ENCODE results near the gene GALNT5.
"Not testable (repeated sequence)": the region's sequence is repeated elsewhere in the genome, so short reads cannot be mapped to it uniquely, and the experiment has no call there.

The GALNT5 gene

DNA sequence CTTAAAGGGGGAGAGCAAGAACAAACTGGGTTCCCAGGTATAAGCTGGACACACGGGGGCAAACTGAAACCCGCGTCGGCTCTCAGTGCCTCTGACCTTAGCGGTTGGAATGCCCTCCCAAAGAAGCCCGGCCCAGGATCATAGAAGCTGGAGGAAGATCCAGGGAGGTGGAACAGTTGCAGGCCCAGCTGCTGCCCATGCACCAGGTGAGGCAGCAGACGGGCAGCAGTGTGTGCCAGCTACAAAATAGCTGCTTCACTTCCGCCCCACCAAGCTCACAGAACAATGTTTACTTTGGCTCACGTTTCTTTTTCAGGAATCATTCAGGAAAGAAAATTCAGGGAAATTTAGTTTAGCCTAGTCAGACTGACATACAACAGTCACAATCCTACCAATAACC is 72.0 kb downstream of the GALNT5 start:
- no peak for DNase-seq

DNA sequence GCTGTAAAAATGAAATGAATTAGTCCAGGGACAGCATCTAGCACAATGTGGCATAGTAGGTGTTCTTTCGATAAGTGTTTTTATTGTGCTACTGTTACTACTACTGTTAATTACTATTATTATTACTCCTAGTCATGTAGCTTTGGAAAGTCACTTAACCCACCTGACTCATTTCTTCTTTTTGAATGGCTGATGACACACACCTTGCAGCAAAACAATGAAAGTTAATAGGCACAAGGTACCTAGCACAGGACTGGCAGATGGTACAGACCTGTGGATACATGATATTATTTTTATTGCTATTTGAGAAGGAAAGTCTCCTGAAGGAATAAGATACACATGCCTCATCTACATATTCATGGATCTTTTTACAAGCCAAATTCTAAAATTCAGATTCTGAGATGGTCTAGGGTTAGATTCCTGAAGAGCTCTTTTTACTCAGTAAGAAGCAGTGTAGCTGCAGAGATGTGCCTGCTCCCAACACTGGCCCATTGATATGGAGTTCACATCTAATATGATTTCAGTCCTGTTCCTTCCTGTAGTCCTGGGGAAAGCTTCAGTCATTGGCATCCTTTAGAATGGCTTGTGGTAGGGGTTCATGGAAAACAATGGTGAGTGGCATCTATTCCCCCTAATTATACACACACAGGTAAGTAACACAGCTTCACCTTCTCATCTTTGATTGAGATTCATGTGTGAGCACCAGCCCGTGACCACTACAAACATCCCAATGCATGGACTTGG is 76.0 kb downstream of the GALNT5 start:
- DNase-seq = no peak

DNA sequence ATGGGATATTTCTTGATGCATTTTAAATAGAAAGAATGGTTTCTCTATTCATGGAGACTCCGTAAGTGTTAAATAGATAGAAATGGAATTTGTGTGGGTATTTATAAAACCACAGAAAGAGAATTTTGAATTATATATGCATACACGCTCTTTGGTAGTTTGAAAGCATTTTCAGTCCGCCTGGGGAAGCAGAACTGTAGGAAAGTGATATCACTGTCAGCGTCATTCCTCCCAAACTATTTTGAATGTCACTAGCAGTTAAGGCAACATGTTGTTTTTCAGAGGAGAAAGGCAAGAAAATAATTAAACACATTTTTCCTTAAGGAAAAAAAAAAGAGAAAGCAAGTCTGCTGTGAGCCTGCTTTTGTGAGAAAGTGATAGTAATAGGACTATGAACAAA is 76.8 kb downstream of the GALNT5 start:
- no peak for DNase-seq

DNA sequence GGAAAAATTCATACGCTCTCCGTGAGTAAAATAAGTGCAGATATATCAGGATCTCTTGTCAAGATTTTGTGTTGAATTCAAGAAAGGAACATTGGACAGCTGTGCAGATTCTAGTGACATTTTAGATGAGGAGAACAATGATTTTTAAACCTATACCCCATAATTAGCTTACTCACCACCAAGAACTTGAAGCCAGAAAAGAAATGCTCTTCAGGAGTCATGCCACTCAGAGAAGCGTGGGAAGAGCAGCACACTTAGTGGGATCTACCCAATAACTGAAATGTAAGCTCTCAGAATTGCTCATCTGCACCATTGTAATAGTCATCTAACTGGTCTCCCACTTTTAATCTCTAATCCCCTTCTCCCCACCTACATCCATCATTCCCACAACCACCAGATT is 77.3 kb downstream of the GALNT5 start:
- no peak for DNase-seq

DNA sequence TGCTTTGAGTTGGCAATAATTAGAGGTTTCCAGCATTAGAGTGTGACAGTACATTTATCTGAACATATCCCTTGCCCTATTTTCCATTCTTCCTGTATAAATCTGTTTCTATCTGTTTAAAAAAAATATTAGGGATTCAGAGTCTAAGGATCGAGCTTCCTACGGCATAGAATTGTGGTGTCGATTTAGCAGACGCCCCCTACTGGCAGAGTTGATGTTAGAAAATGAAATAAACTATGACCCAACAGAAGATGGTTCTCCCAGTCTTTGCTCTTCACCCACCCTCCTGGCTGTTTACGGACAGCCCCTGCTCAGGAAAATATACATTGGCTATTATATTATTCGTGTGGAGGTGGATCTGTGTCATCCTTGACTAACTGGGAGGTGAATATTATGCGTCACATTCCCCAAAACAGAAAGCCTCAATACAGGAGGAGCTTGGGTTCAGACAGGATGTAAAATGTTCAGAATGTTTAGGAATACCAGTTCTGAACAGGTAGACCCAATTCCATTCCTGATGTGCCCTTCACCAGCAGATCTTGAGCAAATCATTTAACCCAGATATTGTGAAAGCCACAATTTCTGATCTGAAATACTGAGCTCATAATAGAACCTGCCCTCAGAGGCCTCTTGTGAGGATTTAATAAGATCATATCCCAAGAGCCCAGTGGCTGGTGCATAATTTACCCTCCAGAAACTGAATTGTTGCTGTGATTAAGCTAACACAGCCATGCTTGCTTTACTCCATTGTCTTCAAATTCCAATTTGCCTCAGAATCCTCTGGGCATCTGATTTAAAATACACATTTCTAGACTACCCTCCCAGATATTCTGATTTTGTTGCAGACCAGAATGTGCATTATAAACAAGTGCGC is 78.9 kb downstream of the GALNT5 start:
- peak; percentile 24 for DNase-seq

DNA sequence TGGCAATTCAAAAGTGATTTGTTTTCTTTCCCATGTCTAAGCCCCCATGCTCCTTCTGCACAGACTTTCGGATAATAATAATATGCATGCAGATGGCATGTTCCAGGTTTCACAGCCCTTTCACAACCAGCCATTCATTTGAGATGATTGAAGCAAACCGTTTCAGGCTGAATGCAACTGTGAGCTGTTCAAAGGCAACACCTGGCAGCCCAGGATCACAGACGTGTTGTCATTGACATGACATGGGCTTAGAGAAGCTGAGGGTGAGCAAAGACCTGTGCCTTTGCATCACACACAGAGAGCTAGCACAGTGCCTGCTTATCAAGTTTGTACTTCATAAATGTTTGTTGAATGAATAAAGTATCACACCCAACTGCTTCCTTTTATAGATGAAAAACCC is 80.5 kb downstream of the GALNT5 start:
- no peak for DNase-seq

DNA sequence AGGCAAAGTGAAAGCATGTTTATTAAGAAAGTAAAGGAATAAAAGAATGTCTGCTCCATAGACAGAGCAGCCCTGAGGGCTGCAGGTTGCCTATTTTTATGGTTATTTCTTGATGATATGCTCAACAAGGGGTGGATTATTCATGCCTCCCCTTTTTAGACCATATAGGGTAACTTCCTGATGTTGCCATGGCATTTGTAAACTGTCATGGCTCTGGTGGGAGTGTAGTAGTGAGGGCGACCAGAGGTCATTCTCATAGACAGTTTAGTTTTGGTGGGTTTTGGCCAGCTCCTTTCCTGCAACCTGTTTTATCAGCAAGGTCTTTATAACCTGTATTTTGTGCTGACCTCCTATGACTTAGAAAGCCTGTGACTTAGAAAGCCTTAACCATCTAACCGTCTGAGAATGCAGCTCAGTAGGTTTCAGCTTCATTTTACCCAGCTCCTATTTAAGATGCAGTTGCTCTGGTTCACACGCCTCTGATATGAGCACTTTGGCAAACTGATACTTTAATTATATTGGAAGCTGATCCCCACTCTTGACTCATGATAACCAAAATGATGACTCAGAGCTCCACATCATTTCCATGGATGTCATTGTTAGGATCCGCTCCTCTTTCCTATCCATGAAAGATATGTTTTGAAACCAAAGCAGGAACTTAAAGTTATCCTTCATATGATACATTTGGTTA is 82.6 kb downstream of the GALNT5 start:
- no peak for DNase-seq

DNA sequence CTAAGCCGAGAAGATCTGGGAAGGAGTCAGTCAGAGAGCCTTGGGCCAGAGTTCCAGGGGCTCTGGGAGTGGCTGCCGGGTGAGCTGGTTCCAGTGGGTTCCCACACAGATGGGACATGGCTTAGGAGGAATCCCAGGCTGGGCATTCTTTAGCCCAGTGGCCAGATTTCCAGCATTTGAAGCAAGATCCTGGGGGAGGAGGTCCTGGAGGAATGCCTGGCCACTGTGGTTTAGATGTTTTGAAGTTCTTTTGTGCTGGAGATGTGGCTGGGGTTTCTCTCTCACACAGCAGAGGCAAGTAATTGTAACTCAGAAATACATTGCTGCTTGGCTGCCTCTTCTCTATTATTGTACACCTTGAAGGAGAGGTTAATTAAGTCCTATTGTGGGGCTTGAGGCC is 83.9 kb downstream of the GALNT5 start:
- not testable (repeated sequence) for DNase-seq

DNA sequence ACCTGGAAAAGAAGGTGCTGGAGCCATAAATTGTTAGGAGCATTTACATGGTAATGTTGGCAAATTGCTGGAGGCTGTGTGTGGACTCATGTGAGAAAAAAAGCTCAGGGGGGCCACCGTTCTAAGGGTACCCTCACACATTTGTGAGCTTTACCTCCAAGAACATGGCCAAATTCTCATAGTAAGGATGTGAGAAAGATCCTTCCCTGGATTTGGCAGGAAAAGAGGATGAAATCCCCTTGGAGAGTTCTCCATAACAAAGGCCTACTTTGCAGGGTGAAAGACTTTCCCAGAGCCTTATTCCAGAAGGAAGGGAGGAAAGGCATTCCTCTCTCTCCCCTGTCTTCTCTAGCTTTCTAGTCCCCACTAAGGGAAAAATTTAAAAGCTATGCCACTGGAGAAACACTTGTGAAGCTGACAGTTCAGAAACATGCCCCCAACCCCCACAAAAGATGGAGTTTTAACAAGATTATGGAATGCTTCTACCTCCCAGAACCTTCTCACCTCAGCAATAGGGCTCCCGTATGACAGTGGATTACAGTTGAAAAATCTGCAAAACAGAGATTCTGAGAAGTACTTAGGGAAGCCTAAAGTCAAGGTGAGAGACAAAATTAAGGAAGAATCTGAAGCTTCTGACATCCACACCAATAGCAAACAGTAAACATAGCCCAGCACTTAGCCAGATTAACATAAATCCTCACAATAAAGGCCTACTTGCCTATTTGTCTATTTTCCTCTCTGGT is 88.3 kb downstream of the GALNT5 start:
- no peak for DNase-seq

DNA sequence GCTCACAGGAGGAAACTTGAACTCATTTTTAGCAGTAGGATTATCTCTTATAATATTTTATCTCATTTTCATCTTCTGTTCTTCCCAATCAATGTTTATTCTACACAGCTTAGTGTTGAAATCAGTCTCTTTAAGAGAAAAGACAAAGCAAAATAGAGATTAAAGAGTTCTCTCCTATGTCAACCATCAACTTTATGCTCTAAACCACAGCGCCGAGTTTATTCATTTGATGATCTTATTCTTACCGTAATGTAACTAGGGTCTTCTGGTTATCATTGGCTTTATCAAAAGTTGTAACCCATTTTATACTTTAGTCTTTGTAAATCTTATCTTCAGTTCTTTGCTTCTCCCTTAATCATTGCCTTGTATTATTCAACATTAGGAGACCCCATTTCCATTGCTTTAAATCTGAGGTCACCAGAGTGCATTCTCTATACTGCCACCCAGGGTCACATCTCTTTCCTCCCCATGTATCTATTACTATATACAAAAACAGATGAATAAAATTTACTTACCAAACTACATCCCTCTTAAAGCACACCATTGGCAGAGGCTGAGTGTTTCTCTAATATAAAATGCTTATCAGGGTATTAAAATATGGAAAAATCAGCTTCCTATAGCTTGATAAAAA is 90.9 kb downstream of the GALNT5 start:
- DNase-seq = no peak

DNA sequence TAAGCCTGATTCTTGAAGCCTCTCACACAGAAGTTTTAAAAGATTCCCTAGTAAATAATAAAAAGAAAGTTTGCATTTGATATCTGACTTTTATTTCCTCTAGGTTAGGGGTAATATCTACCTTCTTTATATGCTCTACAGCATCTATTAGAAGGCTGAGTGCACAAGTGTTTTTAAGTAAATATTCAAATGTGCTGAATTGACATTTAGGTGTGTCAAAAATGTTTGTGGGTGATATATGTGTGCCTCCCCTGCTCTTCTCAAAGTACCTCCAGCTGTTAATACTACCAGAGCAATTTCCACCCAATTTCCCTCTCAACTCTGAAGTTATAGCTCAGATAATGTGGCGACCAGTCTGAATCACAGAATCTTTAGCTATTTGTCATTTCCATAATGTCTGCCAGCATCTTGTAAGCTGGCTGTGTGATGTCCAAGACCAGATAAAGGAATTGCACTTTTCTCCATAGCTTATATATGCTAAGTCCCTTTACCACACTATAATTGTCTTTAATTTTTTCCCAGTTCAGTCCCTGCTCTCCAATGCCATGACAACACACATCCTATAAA is 92.5 kb downstream of the GALNT5 start:
- no peak for DNase-seq

DNA sequence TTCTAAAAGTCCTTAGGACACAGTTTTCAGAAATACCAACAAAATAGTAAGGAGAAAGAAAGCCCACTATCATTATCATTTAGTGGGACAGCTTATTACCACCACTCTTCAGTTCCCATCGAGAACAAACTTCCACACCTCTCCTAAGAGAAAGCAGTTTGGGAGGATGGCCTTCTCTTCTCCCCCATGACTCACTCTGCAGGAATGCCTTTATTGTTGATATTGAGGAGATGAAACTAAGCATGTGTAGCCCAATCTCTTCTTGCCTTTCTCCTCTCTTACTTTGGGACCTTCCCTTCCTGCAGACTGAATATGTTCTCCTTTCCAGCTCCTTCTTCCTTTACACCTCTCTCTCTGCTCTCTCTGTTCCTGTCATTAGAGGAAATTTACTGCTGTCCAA is 98.1 kb downstream of the GALNT5 start:
- no peak for DNase-seq

DNA sequence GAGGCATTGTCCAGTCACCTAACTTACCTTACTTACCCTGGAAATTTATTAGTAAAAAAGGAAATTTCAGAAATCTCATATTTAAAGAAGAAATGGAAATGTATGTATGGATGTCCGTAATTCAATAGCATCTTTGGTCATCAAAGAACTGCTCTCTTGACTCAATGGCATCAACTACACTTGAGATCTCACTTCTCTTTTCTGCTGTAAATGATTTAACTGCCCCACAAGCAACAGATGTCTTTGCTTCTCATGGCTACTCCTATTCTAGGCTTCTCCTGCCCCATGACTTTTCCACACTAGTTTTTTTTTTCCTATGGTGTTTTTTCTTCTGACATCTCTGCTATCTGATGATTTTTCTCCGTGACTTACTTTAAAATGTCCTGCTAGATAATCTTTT is 102.1 kb downstream of the GALNT5 start:
- no peak for DNase-seq

DNA sequence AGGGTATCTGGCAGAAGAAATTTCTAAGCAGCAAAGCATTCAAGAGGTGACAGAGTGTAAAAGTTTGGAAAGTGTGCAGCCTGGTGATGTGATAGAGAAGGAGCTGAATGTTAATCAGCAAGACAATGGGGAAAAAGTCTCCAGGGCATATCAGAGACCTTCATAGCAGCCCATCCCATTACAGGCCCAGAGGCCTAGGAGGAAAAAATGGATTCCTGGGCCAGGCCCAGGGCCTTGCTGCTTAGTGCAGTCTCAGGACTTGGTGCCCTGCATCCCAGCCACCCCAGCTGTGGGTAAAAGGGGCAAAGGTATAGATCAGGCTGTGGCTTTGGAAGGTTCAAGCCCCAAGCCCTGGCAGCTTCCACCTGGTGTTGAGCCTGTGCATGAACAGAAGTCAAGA is 104.0 kb downstream of the GALNT5 start:
- no peak for DNase-seq

DNA sequence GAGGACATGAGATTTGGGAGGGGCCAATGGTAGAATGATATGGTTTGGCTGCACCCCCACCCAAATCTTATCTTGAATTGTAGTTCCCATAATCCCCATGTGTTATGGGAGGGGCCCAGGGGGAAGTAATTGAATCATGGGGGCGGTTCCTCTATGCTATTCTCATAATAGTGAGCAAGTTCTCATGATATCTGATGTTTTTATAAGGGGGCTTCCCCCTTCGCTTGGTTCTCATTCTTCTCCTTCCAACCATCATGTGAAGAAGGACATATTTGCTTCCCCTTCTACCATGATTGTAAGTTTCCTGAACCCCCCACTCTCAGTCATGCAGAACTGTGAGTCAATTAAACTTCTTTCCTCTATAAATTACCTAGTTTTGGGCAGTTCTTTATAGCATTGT is 105.1 kb downstream of the GALNT5 start:
- DNase-seq = no peak

DNA sequence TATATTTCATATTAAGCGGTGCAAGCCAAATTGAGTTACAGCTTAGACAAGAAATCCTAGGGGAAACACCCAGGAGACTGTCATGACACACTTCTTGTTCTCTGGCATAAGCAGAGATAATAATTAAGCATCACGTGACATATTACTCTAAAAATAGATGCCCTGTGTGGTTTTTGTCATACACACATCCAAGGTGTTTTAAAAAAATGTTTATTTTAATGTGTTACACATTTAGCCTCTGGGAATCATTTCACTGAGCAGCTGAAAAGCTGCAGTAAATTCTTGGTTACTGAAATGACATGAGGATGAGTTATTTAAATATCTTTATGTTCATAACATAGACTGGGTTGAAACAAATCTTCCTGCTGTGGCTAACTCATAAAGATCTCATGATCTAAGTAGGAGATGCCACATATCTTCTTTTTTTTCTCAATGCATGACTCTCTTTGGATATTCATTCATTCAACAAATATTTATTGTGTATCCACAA is 106.2 kb downstream of the GALNT5 start:
- DNase-seq = no peak

Measured in stimulated activated CD4-positive, alpha-beta T cell treated with anti-CD3 and anti-CD28 coated beads, Interleukin-12 subunit alpha, Interleukin-12 subunit beta, amount 100 ng/mL, for 4 hours (primary cell).